Mesenchymal stem cell (in vitro differentiated cells and primary cell): Measurements from ENCODE around the gene ZNF407.

Experiments
- DNase-seq: peaks from one replicate; pipeline ENCODE4 v3.0.0-alpha.2; 2013
- H2AFZ ChIP-seq: one replicate; pipeline ENCODE4 v1.6.1; 2013; ENCODE audit warnings: low read depth, mild to moderate bottlenecking, control low read depth, inconsistent platforms, low read length, moderate library complexity
- H2AK5ac ChIP-seq: 2 replicates; pipeline ENCODE4 v1.6.1; 2013; ENCODE audit warnings: low read length, moderate library complexity, mild to moderate bottlenecking, inconsistent platforms; ENCODE audit not compliant: severe bottlenecking
- H2BK120ac ChIP-seq: one replicate; pipeline ENCODE4 v1.6.1; 2013; ENCODE audit warnings: low read depth, mild to moderate bottlenecking, inconsistent platforms, low read length, moderate library complexity
- H2BK12ac ChIP-seq, 2 experiments: one replicate each; pipeline ENCODE4 v1.6.1; 2013; ENCODE audit warnings: inconsistent platforms in 2 of 2, low read length in 2 of 2, mild to moderate bottlenecking in 2 of 2, moderate library complexity in 2 of 2, control low read depth in 1 of 2
- H2BK15ac ChIP-seq: one replicate; pipeline ENCODE4 v1.6.1; 2013; ENCODE audit warnings: mild to moderate bottlenecking, low read depth, inconsistent platforms; ENCODE audit not compliant: poor library complexity, severe bottlenecking
- H2BK5ac ChIP-seq: 2 replicates; pipeline ENCODE4 v1.6.1; 2013; ENCODE audit warnings: low read depth, mild to moderate bottlenecking, low read length, control low read depth, inconsistent platforms; ENCODE audit not compliant: poor library complexity, severe bottlenecking
- H3K14ac ChIP-seq, 2 experiments: one replicate each; pipeline ENCODE4 v1.6.1; 2013; ENCODE audit warnings: inconsistent platforms in 2 of 2, low read length in 2 of 2, control low read depth in 1 of 2, mild to moderate bottlenecking in 1 of 2, moderate library complexity in 1 of 2
- H3K18ac ChIP-seq, 2 experiments: one replicate each; pipeline ENCODE4 v1.6.1; 2013; ENCODE audit warnings: inconsistent platforms in 2 of 2, low read length in 2 of 2, control low read depth in 1 of 2, low read depth in 1 of 2, mild to moderate bottlenecking in 1 of 2
- H3K23ac ChIP-seq, 2 experiments: one replicate each; pipeline ENCODE4 v1.6.1; 2013; ENCODE audit warnings: inconsistent platforms in 2 of 2, low read length in 2 of 2, mild to moderate bottlenecking in 2 of 2, moderate library complexity in 2 of 2, control low read depth in 1 of 2
- H3K27ac ChIP-seq: 2 replicates; pipeline ENCODE4 v1.5.1; 2013; ENCODE audit warnings: mild to moderate bottlenecking, moderate library complexity, low read length, control low read depth, inconsistent platforms; ENCODE audit not compliant: poor library complexity, severe bottlenecking
- H3K27me3 ChIP-seq, 2 experiments: 2 replicates each; pipeline versions ENCODE4 v1.6.1 to v1.7.0; 2013; ENCODE audit warnings: low read length in 2 of 2, mild to moderate bottlenecking in 2 of 2, moderate library complexity in 2 of 2, control low read depth in 1 of 2, inconsistent platforms in 1 of 2; ENCODE audit not compliant: control insufficient read depth in 1 of 2, insufficient read depth in 1 of 2
- H3K36me3 ChIP-seq, 2 experiments: 2 replicates each; pipeline versions ENCODE4 v1.6.1 to v1.7.0; 2013; ENCODE audit warnings: low read length in 2 of 2, control low read depth in 1 of 2, inconsistent platforms in 1 of 2, low read depth in 1 of 2, mild to moderate bottlenecking in 1 of 2; ENCODE audit not compliant: insufficient read depth in 2 of 2, control insufficient read depth in 1 of 2
- H3K4ac ChIP-seq, 2 experiments: one replicate each; pipeline ENCODE4 v1.6.1; 2013; ENCODE audit warnings: inconsistent platforms in 2 of 2, low read length in 2 of 2, mild to moderate bottlenecking in 2 of 2, moderate library complexity in 2 of 2, control low read depth in 1 of 2, low read depth in 1 of 2
- H3K4me1 ChIP-seq: 2 replicates; pipeline ENCODE4 v1.6.1; 2013; ENCODE audit warnings: low read depth, low read length, control low read depth; ENCODE audit not compliant: control insufficient read depth, insufficient read depth
- H3K4me2 ChIP-seq: 2 replicates; pipeline ENCODE4 v1.6.1; 2013; ENCODE audit warnings: low read length, mild to moderate bottlenecking, inconsistent platforms; ENCODE audit not compliant: poor library complexity, severe bottlenecking
- H3K4me3 ChIP-seq, 2 experiments: 2 replicates each; pipeline versions ENCODE4 v1.5.1 to v1.7.0; 2013; ENCODE audit warnings: low read length in 2 of 2, mild to moderate bottlenecking in 2 of 2, control low read depth in 1 of 2, low read depth in 1 of 2; ENCODE audit not compliant: insufficient read depth in 1 of 2
- H3K79me1 ChIP-seq: replicated peaks from 2 replicates; pipeline ENCODE4 v1.6.1; 2013; ENCODE audit warnings: mild to moderate bottlenecking, control low read depth, low read length, inconsistent platforms; ENCODE audit not compliant: poor library complexity, severe bottlenecking
- H3K9ac ChIP-seq: 2 replicates; pipeline ENCODE4 v1.7.0; 2013; ENCODE audit warnings: mild to moderate bottlenecking, low read length, moderate library complexity
- H3K9me3 ChIP-seq: 2 replicates; pipeline ENCODE4 v1.7.0; 2013; ENCODE audit warnings: mild to moderate bottlenecking, low read length; ENCODE audit not compliant: control insufficient read depth
- H4K8ac ChIP-seq: one replicate; pipeline ENCODE4 v1.6.1; 2013; ENCODE audit warnings: inconsistent platforms, mild to moderate bottlenecking, low read length, moderate library complexity
- H4K91ac ChIP-seq: one replicate; pipeline ENCODE4 v1.6.1; 2013; ENCODE audit warnings: mild to moderate bottlenecking, low read length, inconsistent platforms
- WGBS: methylation state at CpG from one replicate; pipeline ENCODE4 v1.1.7; 2013; ENCODE audit warnings: mixed read lengths; 5-methylcytosine and 5-hydroxymethylcytosine counted together

ZNF407 gene

DNA sequence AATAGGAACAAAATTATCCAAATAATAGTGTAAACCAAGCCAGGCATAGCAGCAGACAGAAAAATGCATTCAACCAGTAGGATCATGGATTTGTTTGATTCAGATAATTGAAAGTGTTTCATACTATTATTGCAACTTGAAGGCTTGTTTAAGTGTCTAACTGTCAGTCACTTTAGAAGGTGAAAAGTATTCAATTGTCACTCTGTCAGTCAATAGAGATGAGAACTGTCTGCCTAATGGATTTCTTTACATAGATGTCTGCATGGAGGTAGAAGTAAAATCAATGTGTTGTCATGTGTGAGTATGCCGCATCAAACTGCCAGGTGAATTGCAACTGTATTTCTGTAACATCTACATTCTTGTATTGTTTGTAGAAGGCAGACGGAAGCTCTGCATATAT, 65.0 kb downstream of the ZNF407 start:
- Histone ChIP-seq H3K9me3 (no peaks in the 10 kb centered on the region), H3K79me1 (peaks cover 5% of the 10 kb centered on the region), H3K4ac (no peak overlapping the region), H2BK5ac (no peak overlapping the region), H2AFZ (no peak overlapping the region), H2BK15ac (no peak overlapping the region), H3K9ac (no peak overlapping the region), H4K91ac (no peak overlapping the region), H3K14ac (no peak overlapping the region), H2BK12ac (no peak overlapping the region), H2AK5ac (no peak overlapping the region), H3K36me3 (peaks cover 0 to 8% of the 10 kb centered on the region in 2 experiments), H3K4me3 (no peak overlapping the region), H3K18ac (no peak overlapping the region), H2BK120ac (no peak overlapping the region), H3K27me3 (no peaks in the 10 kb centered on the region), H3K23ac (no peak overlapping the region), H3K27ac (no peak overlapping the region), H3K4me1 (peaks cover under 1% of the 10 kb centered on the region), H3K4me2 (no peak overlapping the region), H4K8ac (no peak overlapping the region)
- 0% methylated on average over 1 of the region's 2 CpGs for WGBS
- DNase-seq: no peak

DNA sequence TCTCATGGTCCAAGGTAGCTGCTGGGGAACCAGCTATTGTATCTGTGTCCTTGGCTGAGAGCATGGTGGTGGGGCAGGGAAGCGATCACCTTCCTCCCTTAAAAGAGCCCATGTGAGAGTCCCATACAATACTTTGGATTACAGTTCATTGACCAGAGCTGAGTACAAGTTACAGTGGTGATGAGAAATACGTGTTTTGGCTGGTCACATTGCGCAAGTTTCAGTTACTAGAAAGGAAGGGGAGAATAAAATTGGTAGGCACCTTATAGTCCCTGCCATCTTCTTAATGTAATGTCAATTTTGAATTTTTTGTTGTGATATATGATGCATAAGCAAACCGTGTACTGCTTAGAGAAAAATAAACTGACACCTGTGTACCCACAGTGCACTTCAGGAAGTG, 67.7 kb downstream of the ZNF407 start:
- Histone ChIP-seq H2AFZ (no peak overlapping the region), H2BK5ac (no peak overlapping the region), H3K23ac (no peak overlapping the region)

DNA sequence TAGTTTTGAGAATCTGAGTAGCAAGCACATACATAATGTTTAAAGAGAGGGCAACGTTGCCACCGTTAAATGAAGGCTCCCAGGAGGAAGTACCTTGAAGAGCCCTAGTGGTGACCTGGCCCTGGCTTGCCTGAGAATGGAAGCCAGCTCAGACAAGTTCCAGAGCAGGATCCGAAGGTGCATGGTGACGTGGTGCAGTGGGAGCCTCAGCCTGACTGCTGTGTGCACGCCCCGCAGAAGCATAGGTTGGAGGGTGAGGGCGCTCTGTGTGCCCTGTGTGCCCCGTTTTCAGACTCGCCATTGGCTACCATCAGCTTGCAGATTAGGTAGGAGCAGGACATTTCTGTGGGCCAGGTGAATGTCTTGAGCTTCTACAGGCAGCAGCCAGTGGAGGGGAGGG, 68.2 kb downstream of the ZNF407 start:
- Histone ChIP-seq H3K36me3 (peaks cover 4 to 16% of the 10 kb centered on the region in 2 experiments), H4K91ac (no peak overlapping the region), H2BK5ac (no peak overlapping the region), H3K9ac (no peak overlapping the region), H3K14ac (no peak overlapping the region), H3K4me3 (no peak overlapping the region), H2BK12ac (no peak overlapping the region), H3K4ac (no peak overlapping the region), H3K27me3 (no peaks in the 10 kb centered on the region), H3K9me3 (no peaks in the 10 kb centered on the region), H3K4me1 (peaks cover 7% of the 10 kb centered on the region), H2AFZ (no peak overlapping the region), H3K79me1 (peaks cover 15% of the 10 kb centered on the region), H3K4me2 (no peak overlapping the region), H2BK15ac (no peak overlapping the region), H3K27ac (no peak overlapping the region), H4K8ac (no peak overlapping the region), H2AK5ac (peak overlapping the region; percentile 57), H2BK120ac (no peak overlapping the region), H3K23ac (no peak overlapping the region), H3K18ac (no peak overlapping the region)
- 96% methylated on average over 9 of the region's 9 CpGs for WGBS
- no peak for DNase-seq

More for the DNA sequence above, 67.7 kb downstream of the ZNF407 start:
- H3K18ac ChIP-seq: no peak overlapping the region
- peaks cover 4 to 16% of the 10 kb centered on the region in 2 experiments for H3K36me3 ChIP-seq
- H3K4me1 ChIP-seq: peaks cover 7% of the 10 kb centered on the region
- no peak overlapping the region for H4K8ac ChIP-seq
- no peak overlapping the region for H3K9ac ChIP-seq
- H3K4me3 ChIP-seq: no peak overlapping the region
- H3K4me2 ChIP-seq: no peak overlapping the region
- no peaks in the 10 kb centered on the region for H3K9me3 ChIP-seq
- H3K27me3 ChIP-seq: no peaks in the 10 kb centered on the region
- H2BK15ac ChIP-seq: no peak overlapping the region
- H3K27ac ChIP-seq: no peak overlapping the region
- peaks cover 13% of the 10 kb centered on the region for H3K79me1 ChIP-seq
- H3K4ac ChIP-seq: no peak overlapping the region
- H4K91ac ChIP-seq: no peak overlapping the region
- no peak overlapping the region for H3K14ac ChIP-seq
- no peak overlapping the region for H2BK120ac ChIP-seq
- H2AK5ac ChIP-seq: no peak overlapping the region
- WGBS: 96% methylated on average over 3 of the region's 4 CpGs
- no peak overlapping the region for H2BK12ac ChIP-seq
- no peak for DNase-seq

DNA sequence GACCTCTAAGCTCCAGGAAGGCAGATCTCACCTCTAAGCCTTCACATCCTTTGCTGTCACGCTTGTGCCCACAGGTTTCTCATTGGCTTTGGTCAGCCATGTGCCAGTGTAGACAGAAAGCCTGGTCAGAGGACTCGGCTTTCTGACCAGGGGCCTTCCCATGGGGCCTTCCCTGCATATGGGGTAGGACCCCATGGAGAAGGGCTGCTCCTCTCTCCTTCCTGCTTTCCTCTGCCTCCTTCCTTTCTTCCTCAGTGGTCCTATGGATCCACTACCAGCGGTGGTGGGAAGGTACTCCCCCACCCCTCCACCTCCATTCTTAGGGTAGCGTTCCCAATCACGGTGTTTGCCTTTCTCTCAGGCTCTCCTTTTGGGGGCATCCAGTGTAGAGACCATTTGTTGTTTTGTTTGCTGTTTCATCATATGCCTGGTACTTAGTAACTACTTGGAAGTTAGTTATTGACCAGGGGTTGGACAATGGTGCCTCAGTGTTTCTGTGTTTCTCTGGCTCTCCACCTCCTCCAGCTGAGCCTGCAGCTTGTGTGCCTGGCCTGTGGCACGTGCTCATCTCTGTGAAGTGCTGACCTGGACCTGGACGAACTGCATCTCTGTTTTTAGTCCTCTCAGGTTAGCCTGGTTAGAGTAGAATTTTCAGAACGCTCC, 71.6 kb downstream of the ZNF407 start:
- Histone ChIP-seq H4K8ac (no peak overlapping the region), H3K36me3 (peaks cover 14 to 16% of the 10 kb centered on the region in 2 experiments), H3K4me3 (no peak overlapping the region), H2BK12ac (no peak overlapping the region), H3K4ac (no peak overlapping the region), H3K14ac (no peak overlapping the region), H2AFZ (no peak overlapping the region), H2BK120ac (no peak overlapping the region), H2AK5ac (no peak overlapping the region), H3K9ac (no peak overlapping the region), H3K27me3 (no peaks in the 10 kb centered on the region), H3K4me2 (no peak overlapping the region), H2BK5ac (no peak overlapping the region), H3K18ac (no peak overlapping the region), H3K4me1 (peaks cover 7% of the 10 kb centered on the region), H3K23ac (no peak overlapping the region), H4K91ac (no peak overlapping the region), H3K27ac (no peak overlapping the region), H3K9me3 (no peaks in the 10 kb centered on the region), H3K79me1 (peaks cover 22% of the 10 kb centered on the region), H2BK15ac (no peak overlapping the region)
- DNase-seq: no peak
- WGBS: 91% methylated on average over 7 of the region's 8 CpGs
